Measurements from ENCODE around the gene CCL28. TPM values are rescaled to one million over a fixed set of nuclear protein-coding genes. Genes with fewer than 3 reads are reported as not detected.
"Not testable (repeated sequence)": the region's sequence is repeated elsewhere in the genome, so short reads cannot be mapped to it uniquely, and the experiment has no call there.

The CCL28 gene
- total and polyA plus RNA-seq, 2 experiments from 2014 or later = 5.7 to 7.1 TPM

GRCh38 chr5:43402524-43403066 is 9.6 kb downstream of the CCL28 start:
- H3K27me3 ChIP-seq (ENCODE audit: insufficient read depth); H3K4me1 ChIP-seq (ENCODE audit: insufficient read depth); H3K27ac ChIP-seq (ENCODE audit: low read depth); DNase-seq (ENCODE audit: low spot score); H3F3A ChIP-seq (replicated peaks; ENCODE audit: low read depth); H3K4me2 ChIP-seq; H3K27ac Mint-ChIP-seq; H3K79me2 ChIP-seq (replicated peaks; ENCODE audit: insufficient read depth); H3K9me2 ChIP-seq (ENCODE audit: insufficient read depth); H3K4me1 Mint-ChIP-seq; H3K4me3 Mint-ChIP-seq; H2AFZ ChIP-seq; H3K36me3 ChIP-seq (ENCODE audit: insufficient read depth); ATAC-seq; H4K20me1 ChIP-seq (replicated peaks; ENCODE audit: insufficient read depth); H3K27me3 Mint-ChIP-seq (ENCODE audit: insufficient read depth, low read depth, poor library complexity); H3K36me3 Mint-ChIP-seq (ENCODE audit: low read depth); H3K4me3 ChIP-seq: not testable (repeated sequence)
- H3K9me3 Mint-ChIP-seq = peaks cover 32% of the 10 kb centered on the region

GRCh38 chr5:43401827-43402226 is 10.4 kb downstream of the CCL28 start:
- Histone ChIP-seq H3K9me2 (ENCODE audit: insufficient read depth) (no peaks in the 10 kb centered on the region; the same call in 1 of the 2 replicates), H3K4me3 (no peak overlapping the region), H3F3A (replicated peaks; ENCODE audit: low read depth) (no peaks in the 10 kb centered on the region), H3K79me2 (replicated peaks; ENCODE audit: insufficient read depth) (no peaks in the 10 kb centered on the region), H3K4me1 (ENCODE audit: insufficient read depth) (no peaks in the 10 kb centered on the region), H2AFZ (no peak overlapping the region), H3K4me2 (no peak overlapping the region), H4K20me1 (replicated peaks; ENCODE audit: insufficient read depth) (no peaks in the 10 kb centered on the region), H3K36me3 (ENCODE audit: insufficient read depth) (no peaks in the 10 kb centered on the region), H3K27ac (ENCODE audit: low read depth) (no peak overlapping the region), H3K27me3 (ENCODE audit: insufficient read depth) (no peaks in the 10 kb centered on the region)
- H3K27ac Mint-ChIP-seq = no peak overlapping the region
- H3K4me3 Mint-ChIP-seq = no peak overlapping the region
- peaks cover 6% of the 10 kb centered on the region; the same call in 1 of the 3 replicates for H3K36me3 Mint-ChIP-seq (ENCODE audit: low read depth)
- peaks cover 28% of the 10 kb centered on the region for H3K9me3 Mint-ChIP-seq
- H3K27me3 Mint-ChIP-seq (ENCODE audit: insufficient read depth, low read depth, poor library complexity) = peaks cover 8% of the 10 kb centered on the region
- TF ChIP-seq CTCF (conservative IDR thresholded peaks at IDR 0.05; ENCODE audit: low read depth in 2 of 2) (peak in 1 of 2 experiments; percentile 16; a peak in 2 of 4 replicates), STAT1 (IDR thresholded peaks at IDR 0.05; ENCODE audit: unreplicated experiment) (no peak)
- peak; percentile 48 for ATAC-seq
- H3K4me1 Mint-ChIP-seq = no peaks in the 10 kb centered on the region
- DNase-seq (ENCODE audit: low spot score) = peak; percentile 25

- TF ChIP-seq CTCF (conservative IDR thresholded peaks at IDR 0.05; ENCODE audit: low read depth in 2 of 2) (peak in 1 of 2 experiments; percentile 16; a peak in 1 of 4 replicates), POLR2AphosphoS5 (IDR thresholded peaks at IDR 0.05; ENCODE audit: low read depth) (no peak), EZH2phosphoT487 (IDR thresholded peaks at IDR 0.05; ENCODE audit: unreplicated experiment) (no peak), REST (IDR thresholded peaks at IDR 0.05; ENCODE audit: unreplicated experiment) (no peak)
- Mint-ChIP-seq H3K27ac (no peak overlapping the region), H3K4me3 (no peak overlapping the region), H3K27me3 (ENCODE audit: insufficient read depth, low read depth, poor library complexity) (peaks cover 16% of the 10 kb centered on the region), H3K9me3 (peaks cover 27% of the 10 kb centered on the region), H3K4me1 (no peaks in the 10 kb centered on the region), H3K36me3 (ENCODE audit: low read depth) (peaks cover 6% of the 10 kb centered on the region; the same call in 2 of the 3 replicates)
- no peak for DNase-seq (ENCODE audit: low spot score)
- Histone ChIP-seq H3K27me3 (ENCODE audit: insufficient read depth) (peaks cover 4% of the 10 kb centered on the region; the same call in 1 of the 2 replicates), H3K36me3 (ENCODE audit: insufficient read depth) (no peaks in the 10 kb centered on the region), H4K20me1 (replicated peaks; ENCODE audit: insufficient read depth) (no peaks in the 10 kb centered on the region), H3K4me2 (no peak overlapping the region), H2AFZ (no peak overlapping the region), H3K9me2 (ENCODE audit: insufficient read depth) (no peaks in the 10 kb centered on the region; the same call in 1 of the 2 replicates), H3K79me2 (replicated peaks; ENCODE audit: insufficient read depth) (no peaks in the 10 kb centered on the region), H3F3A (replicated peaks; ENCODE audit: low read depth) (no peaks in the 10 kb centered on the region), H3K27ac (ENCODE audit: low read depth) (no peak overlapping the region), H3K4me1 (ENCODE audit: insufficient read depth) (no peaks in the 10 kb centered on the region), H3K4me3 (no peak overlapping the region)
- no peak for ATAC-seq
These were observed 12.1 kb downstream of the CCL28 start for GRCh38 chr5:43400082-43400481.
